SKM-1 (cell line): Measurements from ENCODE around the gene MARK2.

ENCODE experiments used
- DNase-seq: peaks from one replicate; lab custom pipeline; 2025; ENCODE audit not compliant: unreplicated experiment; lab: John Stamatoyannopoulos, UW

MARK2 gene

DNA sequence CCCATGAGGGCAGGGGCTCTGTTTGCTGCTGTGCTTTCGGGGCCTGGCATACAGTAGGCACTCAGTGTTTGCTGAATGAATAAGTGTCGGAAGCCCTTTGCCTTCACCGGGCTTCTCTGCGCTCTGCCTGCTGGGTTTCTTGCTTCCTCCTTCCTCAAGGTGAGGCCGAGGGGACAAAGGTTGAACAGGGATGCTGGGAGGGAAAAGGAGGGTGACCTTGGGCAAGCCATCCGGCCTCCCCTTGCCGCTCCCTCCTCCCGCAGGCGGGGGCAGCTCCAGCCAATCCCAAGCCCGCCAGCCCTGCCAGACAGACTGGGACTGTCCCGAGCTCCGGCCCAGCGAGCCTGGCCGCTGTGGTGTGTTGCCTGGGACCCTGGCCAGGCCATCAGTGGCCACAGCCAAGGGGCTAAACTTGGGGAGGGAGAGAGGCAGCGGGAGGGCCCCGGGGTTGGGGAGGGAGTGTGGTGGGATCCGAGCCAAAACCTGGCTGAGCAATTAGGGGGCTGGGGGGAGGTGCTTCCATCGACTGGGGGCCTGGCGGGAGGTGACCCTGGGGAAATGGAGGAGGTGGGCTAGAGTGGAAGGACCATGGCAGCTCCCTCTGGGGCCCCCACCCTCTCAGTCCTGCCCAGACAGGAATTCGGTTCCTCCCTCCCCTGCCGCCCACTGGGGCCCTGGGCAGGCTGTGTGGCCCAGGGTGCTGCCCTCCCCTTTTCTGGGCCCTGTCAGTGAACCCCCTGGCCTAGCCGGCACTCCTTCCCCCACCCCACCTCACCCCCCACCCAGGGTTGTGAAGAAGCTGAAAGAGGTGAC, 81.4 kb downstream of the MARK2 start:
- no peak for DNase-seq

DNA sequence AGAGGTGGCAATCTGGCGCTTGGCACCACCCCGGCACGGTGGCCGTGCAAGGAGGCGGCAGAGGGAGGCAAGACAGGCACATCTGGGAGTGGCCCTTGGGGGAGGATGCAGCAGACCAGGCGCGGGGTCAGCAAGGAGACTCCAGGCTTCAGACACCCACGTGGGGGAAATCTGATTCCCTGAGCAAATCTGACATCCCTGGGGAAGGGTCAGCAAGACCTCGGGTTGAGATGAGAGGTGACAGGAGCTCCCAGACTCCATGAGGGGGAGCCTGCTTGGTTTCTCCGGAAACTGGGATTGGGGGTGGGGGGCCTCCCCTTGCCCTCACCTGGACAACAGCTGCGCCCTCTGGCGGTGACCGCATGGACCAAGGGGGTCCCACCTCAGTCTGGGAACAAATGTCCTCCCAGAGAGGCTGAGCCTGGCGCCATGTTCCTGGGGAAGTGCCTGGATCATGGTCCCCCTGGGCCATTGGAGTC, 82.1 kb downstream of the MARK2 start:
- DNase-seq, result no peak

DNA sequence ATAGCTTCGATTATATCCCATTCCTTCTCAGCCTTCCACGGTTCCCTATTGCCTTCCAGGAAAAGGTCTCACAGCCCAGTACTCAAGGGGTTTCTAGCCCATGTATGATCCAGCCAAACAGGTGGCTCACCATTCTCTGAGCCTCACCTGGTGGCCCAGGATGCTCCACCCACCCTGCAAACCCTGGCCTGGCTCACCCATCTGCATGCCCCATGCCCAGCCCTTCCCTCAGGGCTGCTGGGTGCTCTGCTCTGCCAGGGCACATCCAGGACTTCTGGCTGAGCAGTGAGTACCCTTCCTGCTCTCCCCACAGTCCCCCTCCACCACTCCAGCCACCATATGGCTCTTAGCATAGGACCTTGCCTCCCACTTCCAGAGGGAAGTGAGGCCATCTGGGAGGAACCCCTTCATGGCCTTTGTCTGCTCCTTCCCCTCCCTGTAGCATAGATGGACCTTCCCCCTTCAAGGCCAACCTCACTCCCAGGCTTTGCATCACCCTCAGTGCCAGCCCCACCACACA, 83.8 kb downstream of the MARK2 start:
- no peak for DNase-seq

DNA sequence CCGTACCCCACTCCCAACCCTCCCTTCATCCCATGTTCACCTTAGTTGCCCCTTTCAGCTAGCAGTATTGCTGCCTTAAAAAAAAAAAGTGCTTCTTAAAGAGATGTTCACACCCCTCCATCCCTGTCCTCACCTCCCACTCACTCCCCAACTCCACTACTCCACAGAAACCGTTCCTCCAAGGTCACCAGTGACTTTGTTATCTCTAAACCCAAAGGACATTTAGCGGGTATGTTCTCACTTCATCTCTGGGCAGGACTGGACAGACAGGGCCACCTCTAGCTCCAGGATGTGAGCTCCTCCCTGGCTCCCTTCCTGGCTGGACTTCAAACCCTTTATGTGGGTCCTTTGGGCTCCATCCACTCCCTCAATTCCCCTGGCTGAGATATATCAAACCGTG, 84.4 kb downstream of the MARK2 start:
- DNase-seq, result no peak

DNA sequence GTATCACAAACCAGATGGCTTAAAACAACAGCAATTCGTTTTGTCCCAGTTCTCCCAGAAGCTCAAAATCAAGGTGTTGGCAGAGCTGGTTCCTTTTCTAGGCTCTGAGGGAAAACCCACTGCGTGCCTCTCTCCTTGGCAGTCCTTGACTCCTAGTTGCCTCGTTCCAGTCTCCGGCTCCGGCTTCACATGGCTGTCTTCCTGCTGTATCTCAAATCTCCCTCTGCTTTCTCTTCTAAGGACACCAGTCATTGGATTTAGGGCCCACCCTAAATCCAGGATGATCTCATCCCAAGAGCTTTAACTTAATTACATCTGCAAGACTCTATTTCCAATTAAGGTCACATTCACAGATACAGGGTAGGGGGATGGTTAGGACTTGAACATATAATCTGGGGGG, 90.7 kb downstream of the MARK2 start:
- no peak for DNase-seq

DNA sequence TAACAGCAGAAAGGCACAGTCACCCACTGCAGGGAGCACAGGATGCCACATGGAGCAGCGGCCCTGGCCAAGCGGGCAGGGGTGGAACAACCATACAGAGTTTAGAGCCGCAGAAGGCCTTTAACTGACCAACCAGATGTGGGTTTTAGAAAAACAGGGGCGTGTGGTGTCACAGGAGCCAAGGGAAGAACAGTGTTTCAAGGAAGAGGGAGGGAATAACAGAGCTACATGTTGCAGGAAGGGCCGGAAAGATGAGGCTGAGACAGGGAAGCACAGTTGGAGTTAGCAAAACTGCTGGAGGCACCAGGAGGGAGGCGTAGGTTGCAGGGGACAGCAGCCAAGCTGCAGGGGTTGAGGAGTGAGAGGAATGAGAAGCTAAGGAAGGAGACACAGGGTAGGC, 92.1 kb downstream of the MARK2 start:
- no peak for DNase-seq

DNA sequence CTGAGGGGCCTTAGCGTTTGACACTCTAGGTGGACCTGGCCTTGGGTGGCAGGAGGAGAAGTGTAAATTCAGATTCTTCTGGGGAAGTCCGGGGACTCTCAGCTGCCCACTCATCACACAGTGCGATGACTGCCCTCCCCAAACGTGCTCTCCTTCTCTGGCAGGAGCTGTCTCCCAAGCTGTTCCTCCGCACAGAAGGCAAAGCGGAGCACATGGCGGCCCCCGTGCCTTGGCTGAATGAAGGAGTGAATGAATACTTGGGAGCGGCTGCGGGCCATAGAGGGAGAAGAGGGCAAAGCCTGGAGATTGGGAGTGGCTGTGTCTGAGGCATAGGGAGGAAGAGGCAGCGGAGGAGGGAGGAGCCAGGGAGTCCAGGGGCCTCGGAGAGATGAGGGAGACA, 93.0 kb downstream of the MARK2 start:
- DNase-seq, result no peak

DNA sequence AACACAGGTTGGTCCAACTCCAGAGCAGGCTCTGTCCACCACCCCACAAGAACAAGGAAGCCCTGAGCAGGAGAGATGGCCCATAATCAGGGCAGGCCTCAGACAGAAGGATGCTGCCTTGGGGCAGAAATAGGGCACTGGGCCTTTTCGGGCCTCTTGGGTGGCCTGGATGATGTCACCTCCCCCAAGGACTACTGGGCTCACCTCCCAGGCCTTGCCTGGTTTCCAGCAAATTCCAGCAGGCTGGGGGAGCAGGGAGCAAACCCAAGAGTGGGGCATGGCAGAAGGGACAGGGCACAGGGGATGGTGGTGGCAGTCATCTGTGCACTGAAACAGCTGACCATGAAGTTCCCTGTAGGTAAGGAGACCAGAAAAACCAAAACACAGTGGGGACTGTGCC, 94.5 kb downstream of the MARK2 start:
- DNase-seq, result no peak

DNA sequence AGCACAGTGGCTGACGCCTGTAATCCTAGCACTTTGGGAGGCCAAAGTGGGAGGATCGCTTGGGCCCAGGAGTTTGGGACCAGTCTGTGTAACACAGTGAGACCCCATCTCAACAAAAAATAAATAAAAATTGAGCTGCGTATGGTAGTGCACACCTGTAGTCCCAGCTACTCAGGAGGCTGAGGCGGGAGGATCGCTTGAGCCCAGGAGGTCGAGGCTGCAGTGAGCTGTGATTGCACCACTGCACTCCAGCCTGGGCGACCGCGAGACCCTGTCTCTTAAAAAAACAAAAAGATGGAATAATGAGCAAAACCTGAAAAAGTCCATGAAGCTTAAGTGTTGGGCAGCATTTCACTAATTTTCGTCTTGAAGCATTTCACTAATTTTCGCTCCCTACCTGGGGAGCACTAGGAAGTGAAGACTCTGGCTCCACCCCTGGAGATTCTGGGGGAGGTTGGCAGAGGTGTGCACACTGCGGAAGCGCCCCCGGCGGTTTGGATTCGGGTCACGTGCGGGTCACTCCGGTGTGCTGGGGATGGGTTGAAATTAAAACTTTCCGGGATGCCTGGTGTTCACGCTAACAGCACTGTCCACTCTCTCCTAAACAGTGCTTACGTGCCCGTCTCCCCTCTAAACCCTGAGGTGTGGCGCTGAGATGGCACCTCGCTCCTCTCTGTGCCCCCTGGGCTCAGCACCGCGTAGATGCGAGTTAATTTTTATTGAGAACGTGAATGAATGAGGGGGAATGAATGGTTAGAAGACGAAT, 99.0 kb downstream of the MARK2 start:
- no peak for DNase-seq

DNA sequence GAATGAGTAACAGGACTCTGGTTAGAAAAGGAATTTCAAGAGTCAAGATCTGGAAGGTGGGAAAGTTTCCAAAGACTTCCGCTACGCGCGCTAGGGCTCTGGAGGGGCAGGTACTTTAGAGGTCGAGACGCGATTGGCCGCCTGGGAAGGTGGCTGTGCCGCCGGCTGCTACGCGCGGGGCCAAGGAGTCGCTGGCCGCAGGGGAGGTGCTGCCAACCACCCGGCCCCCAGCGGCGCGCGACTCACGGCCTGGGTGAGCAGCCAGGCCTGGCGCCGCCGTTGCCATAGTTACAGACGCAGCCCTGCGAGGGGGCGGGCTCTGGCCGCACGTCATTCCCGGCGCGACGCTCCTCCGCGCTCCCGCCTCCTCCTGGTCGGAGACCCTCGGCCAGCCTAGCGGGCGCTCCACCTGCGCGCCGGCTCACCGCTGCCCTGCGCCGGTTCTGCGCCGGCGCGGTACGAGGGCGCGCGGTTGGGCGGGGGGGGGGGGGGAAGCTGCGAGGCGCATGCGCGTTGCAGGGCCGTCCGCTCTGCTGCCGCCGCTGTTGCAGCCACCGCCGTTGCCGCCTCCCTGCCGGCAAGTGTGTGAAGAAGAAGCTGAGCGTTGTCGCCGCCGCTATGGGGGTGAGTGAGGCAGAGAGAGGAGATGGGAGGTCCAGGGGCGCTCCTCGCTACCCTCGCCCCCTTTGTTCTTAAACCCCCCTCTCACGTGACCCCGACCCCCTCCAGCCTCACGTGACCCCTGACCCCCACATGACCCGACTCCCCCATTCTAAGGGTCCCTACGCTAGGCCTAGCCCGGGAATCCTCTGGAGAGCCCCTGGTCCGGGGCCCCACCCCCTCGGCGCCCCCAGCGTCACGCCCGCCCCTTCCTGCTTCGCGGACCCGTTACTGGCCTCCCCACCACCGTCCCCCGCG, 99.8 kb downstream of the MARK2 start, which contains the start of gene NAA40:
NAA40 (plus strand) TSS at position 524 of the 918 bp plus-strand sequence; CDS start at position 619, 95 bp downstream.
- DNase-seq, result peak; percentile 85

DNA sequence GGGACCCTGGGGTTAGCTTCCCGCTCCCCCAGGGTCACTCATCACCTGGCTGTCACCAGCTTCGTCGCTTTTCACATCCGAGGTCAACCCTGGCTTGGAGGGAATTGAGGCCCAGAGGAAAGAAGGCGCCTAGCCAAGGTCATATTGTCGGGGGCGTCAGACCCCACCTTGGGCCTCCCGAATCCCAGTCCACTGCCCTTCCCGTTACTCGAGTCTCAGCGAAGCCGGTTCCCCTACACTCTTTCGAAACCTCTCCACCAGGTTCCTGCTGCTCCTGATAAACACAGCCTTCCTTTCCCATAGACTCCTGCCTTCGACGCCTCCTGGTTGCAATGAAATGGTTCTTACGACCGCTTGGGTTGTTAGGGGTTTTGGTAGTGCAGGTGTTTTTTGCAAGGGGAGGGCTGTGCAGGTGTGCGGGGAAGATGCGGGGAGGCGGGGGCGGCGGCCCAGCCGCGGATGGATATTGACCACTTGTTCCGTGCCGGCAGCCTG, 100.5 kb downstream of the MARK2 start:
- DNase-seq, result no peak

DNA sequence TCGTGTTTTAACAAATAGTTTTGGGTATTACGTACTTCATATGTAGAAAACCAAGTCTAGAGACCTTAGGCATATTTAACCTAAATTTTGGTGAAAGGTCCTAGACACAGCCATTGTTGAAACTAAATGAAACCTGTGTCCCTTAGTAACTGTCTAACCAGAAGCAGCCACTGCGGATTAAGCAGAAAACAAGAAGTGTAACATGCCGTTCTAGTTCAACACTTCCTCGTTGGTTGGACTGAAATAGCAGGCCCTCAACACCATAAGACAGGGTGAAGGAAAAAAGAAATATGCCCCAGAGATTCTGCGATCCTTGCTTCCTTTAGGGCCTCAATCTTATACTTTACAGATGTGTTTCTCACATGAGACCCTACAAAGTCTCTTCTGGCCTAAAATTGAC, 101.9 kb downstream of the MARK2 start:
- DNase-seq, result peak; percentile 29

DNA sequence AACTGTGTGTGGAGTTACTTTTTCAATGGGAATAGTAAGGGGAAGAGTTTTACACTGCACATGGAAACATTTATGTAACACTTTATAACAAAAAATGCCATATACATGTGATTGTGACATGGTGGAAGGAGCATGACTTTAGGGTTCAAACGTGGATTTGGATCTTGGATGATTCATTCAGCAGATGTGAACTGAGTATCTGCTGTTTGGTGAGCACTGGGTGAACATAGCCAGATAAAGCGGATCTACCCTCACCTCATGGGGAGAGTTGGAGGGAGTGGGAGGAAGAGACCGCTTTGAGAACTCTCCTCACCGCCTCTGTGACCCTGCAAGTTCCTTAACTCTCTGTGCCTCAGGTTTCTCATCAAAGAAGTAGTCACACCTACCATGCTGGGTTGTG, 103.0 kb downstream of the MARK2 start:
- no peak for DNase-seq

DNA sequence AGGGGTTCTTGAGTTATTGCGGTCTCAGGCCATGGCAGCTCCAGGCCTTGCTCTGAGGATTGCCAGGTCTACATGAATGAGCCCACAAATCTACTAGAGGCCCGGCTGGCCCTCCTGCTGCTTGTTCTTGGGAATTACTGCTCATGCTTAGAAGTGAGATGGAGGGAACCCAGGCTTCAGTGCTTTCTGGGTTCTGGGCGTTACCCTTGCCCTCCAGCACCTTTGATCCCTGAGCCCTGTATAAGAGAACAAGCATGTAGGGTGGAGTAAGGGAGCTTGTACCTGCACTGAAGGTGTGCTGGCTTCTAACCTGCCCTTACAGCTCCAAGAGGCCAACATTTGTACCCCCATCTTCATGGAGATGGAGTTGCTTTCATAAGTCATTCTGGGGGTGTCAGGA, 103.9 kb downstream of the MARK2 start:
- DNase-seq, result no peak

DNA sequence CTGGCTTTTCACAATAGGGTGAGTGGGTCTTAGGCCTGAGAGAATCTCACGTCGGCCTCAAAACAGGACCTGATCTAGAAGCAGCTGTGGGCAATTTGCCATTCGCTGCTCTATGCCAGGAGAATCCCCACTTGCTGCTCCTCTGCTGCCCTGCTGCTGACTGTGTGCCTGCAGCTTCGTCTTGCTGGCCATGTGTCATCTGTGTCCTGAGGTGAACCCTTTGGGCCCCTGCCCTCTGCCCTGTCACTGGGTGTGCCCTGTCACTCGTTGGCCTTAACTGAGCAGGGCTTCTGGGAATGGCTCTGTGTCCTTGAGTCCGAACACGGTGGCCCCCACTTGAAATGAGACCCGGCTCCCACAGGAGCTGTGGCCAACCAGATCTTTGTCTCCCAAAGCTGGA, 106.1 kb downstream of the MARK2 start:
- DNase-seq, result no peak

DNA sequence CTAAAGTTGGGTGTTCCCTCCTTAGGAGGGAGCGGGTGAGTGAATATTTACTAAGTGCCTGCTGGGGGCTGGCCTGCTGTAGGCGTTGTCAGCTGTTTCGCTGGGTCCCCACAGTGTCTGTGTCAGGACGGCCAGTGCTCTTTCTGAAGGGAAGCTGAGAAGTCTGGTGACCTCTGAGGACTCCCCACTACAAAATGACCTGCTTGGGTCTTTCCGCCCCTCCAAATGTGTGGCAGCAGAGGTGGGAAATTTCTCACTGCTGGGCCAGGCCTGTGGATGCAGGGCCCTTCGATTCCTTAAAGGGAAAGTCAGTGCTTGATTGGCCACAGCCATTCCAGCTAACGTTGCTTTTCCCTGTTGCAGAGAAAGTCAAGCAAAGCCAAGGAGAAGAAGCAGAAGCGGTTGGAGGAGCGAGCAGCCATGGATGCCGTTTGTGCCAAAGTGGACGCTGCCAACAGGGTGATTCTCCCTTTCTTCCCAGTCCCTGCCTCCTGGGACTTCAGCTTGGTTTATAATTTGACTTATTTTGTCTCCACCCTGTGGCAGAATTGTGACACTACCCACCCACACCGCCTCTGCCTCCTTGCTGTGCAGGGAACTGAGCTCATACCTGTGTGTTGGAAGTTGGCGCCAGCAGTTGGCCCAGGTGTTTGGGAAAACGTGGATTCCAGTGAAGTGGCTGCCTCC, 106.7 kb downstream of the MARK2 start:
- DNase-seq, result peak; percentile 46

DNA sequence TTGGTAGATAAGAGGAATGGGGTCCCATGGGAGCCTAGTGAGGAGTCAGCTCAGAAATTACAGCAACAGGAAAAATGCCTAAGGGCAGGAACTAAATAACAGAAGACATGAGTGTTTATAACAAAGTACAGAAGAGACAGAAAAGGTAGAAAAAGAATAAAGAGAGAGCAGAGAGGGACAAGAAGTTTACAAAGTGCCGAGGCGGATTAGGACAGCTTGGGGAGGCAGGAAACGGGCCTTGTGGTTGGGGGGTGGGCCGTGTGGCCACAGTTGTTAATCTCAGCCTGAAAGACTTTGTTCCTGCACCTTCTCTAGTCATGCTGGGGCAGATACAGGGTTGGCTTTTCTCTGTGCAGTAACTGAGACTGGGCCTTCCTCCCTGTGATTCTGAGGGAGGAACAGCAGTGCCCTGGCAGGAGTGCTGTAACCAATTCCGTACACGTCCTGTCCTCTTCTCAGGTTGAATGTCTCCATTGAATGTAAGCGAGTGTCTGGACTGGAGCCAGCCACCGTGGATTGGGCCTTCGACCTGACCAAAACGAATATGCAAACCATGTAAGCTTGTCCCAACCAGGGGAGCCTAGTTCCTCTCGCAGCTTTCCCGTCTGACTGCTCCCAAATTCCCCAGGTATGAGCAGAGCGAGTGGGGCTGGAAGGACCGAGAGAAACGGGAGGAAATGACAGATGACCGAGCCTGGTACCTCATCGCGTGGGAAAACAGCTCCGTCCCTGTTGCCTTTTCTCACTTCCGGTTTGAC, 113.0 kb downstream of the MARK2 start:
- DNase-seq, result peak; percentile 53

DNA sequence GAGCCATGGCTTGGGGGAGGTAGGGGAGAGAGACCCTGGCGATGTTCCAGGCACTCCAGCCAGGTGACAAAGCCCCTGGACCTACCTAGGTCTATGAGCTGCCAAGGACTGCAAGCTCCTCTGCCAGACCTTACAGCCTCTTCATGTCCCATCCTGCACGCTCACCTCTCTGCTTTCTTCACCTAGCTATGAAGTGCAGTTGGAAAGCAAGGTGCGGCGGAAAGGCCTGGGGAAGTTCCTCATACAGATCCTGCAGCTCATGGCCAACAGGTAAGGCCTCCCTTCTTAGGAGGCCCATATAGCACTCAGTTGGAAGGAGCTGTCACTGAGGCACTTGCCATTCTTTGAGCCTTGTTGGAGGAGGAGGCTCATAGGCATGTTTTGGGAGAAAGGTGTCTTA, 113.7 kb downstream of the MARK2 start:
- DNase-seq, result no peak

DNA sequence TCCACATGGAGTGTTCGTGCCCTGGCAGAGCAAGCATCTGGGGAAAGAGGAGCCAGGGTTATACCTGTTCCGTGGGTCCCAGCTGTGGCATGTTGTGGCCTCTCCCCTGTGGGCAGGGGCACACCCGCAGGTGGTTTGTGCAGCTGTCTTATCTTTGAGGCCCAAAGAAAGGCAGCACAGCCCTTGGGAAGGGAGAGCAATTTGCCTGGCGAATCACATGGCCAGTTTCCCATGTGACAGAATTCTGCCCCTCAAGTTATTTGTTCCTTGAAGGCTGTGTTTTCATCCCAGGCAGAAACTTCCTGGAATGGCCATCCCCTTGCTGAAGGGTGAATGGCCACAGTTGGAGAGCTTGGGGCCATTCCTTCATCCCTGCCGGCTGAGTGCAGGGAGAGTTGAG, 119.1 kb downstream of the MARK2 start:
- DNase-seq, result no peak
